ENCODE data around the gene TSEN15.
"Not testable (repeated sequence)": the region's sequence is repeated elsewhere in the genome, so short reads cannot be mapped to it uniquely, and the experiment has no call there.

TSEN15 gene

GRCh38 chr1:184093071-184093470 lies 41.5 kb downstream of the TSEN15 start:
- FAIRE-seq (no peak), DNase-seq (ENCODE audit: insufficient read length, low spot score) (no peak)
- no peak for TF ChIP-seq CTCF (IDR thresholded peaks at IDR 0.05; ENCODE audit: insufficient read depth, missing control alignments)

GRCh38 chr1:184096005-184096404 lies 44.5 kb downstream of the TSEN15 start:
- DNase-seq (ENCODE audit: insufficient read length, low spot score) (no peak), FAIRE-seq (no peak)

DNA sequence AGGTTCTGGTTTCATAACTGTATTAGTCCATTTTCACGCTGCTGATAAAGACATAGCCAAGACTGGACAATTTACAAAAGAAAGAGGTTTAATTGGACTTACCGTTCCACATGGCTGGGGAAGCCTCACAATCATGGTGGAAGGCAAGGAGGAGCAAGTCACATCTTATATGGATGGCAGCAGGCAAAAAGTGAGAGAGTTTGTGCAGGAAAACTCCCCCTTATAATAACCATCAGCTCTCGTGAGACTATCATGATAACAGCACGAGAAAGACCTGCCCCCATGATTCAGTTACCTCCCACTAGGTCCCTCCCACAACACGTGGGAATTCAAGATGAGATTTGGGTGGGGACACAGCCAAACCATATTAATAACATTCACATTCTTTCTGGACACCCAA lies 45.0 kb downstream of the TSEN15 start:
- not testable (repeated sequence) for FAIRE-seq; DNase-seq (ENCODE audit: insufficient read length, low spot score)

More at GRCh38 chr1:184096005-184096404, 44.5 kb downstream of the TSEN15 start:
- TF ChIP-seq CTCF (IDR thresholded peaks at IDR 0.05; ENCODE audit: insufficient read depth, missing control alignments): no peak

DNA sequence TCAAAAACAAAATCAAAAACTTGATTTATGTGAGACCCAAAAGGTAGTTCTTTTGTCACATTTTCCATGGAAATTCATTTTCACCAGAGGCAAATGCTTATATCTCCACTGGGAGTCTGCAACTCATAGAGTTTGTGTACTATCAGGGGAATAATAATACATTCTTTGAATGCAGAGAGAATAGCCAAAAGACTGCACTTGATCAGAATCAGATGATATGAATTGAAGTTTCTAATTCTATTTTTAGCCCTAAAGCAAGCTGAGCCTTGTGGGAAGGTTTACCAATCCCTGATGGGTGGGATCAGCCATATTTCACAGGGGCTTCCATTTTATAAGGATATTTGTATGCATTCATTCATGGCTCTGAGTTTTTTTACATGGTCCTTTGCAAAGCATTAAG lies 49.6 kb downstream of the TSEN15 start:
- no peak for TF ChIP-seq CTCF (IDR thresholded peaks at IDR 0.05; ENCODE audit: insufficient read depth, missing control alignments)
- no peak for FAIRE-seq
- no peak for DNase-seq (ENCODE audit: insufficient read length, low spot score)

- no peak for FAIRE-seq
- DNase-seq (ENCODE audit: insufficient read length, low spot score): no peak
- TF ChIP-seq CTCF (IDR thresholded peaks at IDR 0.05; ENCODE audit: insufficient read depth, missing control alignments): no peak
Measured at GRCh38 chr1:184101571-184101970, 50.0 kb downstream of the TSEN15 start.

GRCh38 chr1:184110272-184111204 lies 59.0 kb downstream of the TSEN15 start:
- TF ChIP-seq CTCF (IDR thresholded peaks at IDR 0.05; ENCODE audit: insufficient read depth, missing control alignments): no peak
- no peak for FAIRE-seq
- DNase-seq (ENCODE audit: insufficient read length, low spot score): no peak

- DNase-seq (ENCODE audit: insufficient read length, low spot score) (no peak), FAIRE-seq (no peak)
- no peak for TF ChIP-seq CTCF (IDR thresholded peaks at IDR 0.05; ENCODE audit: insufficient read depth, missing control alignments)
Measured at GRCh38 chr1:184112176-184112948, 60.8 kb downstream of the TSEN15 start.

All from D721Med (cell line).